GM19463 (cell line): ENCODE data around the gene ABCC4.

Experiments used
- ATAC-seq: cut with Tn5 transposase; IDR thresholded peaks from one replicate; pipeline ENCODE4 v1.9.1; 2021; ENCODE audit warnings: mild to moderate bottlenecking, moderate library complexity; ENCODE audit not compliant: unreplicated experiment

ABCC4 gene

GRCh38 chr13:95005300-95005699, 296.0 kb downstream of the ABCC4 start:
- ATAC-seq, result no peak

GRCh38 chr13:95003019-95003813, 298.0 kb downstream of the ABCC4 start:
- ATAC-seq, result no peak

- ATAC-seq, result no peak
Measured at GRCh38 chr13:95002126-95002525, 299.1 kb downstream of the ABCC4 start.

- no peak for ATAC-seq
Measured at GRCh38 chr13:94999871-95000270, 301.4 kb downstream of the ABCC4 start.

- no peak for ATAC-seq
Measured at GRCh38 chr13:94997126-94997525, 304.1 kb downstream of the ABCC4 start.

GRCh38 chr13:94996445-94996844, 304.8 kb downstream of the ABCC4 start:
- no peak for ATAC-seq

GRCh38 chr13:94994506-94994905, 306.7 kb downstream of the ABCC4 start:
- ATAC-seq, result no peak

- no peak for ATAC-seq
Measured at GRCh38 chr13:94993616-94994015, 307.6 kb downstream of the ABCC4 start.

GRCh38 chr13:94992036-94992960, 309.0 kb downstream of the ABCC4 start:
- ATAC-seq, result no peak

- ATAC-seq, result no peak
Measured at GRCh38 chr13:94988654-94989053, 312.6 kb downstream of the ABCC4 start.

GRCh38 chr13:94987869-94988268, 313.4 kb downstream of the ABCC4 start:
- no peak for ATAC-seq

- ATAC-seq, result no peak
Measured at GRCh38 chr13:94987081-94987480, 314.2 kb downstream of the ABCC4 start.

GRCh38 chr13:94984958-94985357, 316.3 kb downstream of the ABCC4 start:
- no peak for ATAC-seq

GRCh38 chr13:94978516-94978915, 322.7 kb downstream of the ABCC4 start:
- no peak for ATAC-seq

GRCh38 chr13:94974015-94974951, 327.0 kb downstream of the ABCC4 start:
- ATAC-seq, result no peak

- no peak for ATAC-seq
Measured at GRCh38 chr13:94972262-94972661, 329.0 kb downstream of the ABCC4 start.
